Lower leg skin (tissue), 4 donors: ENCODE data around the gene CNIH3. TPM values are rescaled to one million over a fixed set of nuclear protein-coding genes. Genes with fewer than 3 reads are reported as not detected.

ENCODE experiments used
- DNase-seq, 2 donors: peaks; one replicate each; pipeline ENCODE4 v3.0.0-alpha.2; 2019; ENCODE audit warnings: low spot score in 2 of 2
- H3K4me3 ChIP-seq: fragments of 200-600 bp; sonication (generic); 2 replicates; pipeline ENCODE4 v1.5.1; 2017; ENCODE audit warnings: mild to moderate bottlenecking, low read depth; ENCODE audit not compliant: poor library complexity, severe bottlenecking
- CTCF ChIP-seq, 3 donors: fragments of 450-650 bp; IDR thresholded peaks; one replicate each; pipeline ENCODE4 v1.5.1; 2016; ENCODE audit warnings: antibody characterized with exemption in 3 of 3, mild to moderate bottlenecking in 3 of 3, moderate library complexity in 2 of 3
- POLR2A ChIP-seq, 2 donors: fragments of 450-650 bp; IDR thresholded peaks; one replicate each; pipeline ENCODE4 v1.6.1; 2016 to 2017; ENCODE audit warnings: antibody characterized with exemption in 2 of 2, mild to moderate bottlenecking in 1 of 2, moderate library complexity in 1 of 2
- WGBS, 2 donors: methylation state at CpG; one replicate each; pipeline ENCODE4 v1.1.5; 2018; 5-methylcytosine and 5-hydroxymethylcytosine counted together
- intact Hi-C: fragments of 100-400 bp; cut with DNase I; formaldehyde crosslinking; loops from one replicate; pipeline ENCODE4 v1.15.0; 2023; ENCODE audit warnings: low total_unique reads
- total RNA-seq, 4 donors: library from RNA; depleted of rRNA; stranded (reverse); fragments of >200 nt; gene quantifications; one replicate each; pipeline ENCODE4 v1.1.0, GENCODE V29; 2016

Gene CNIH3
- total RNA-seq, 4 donors from 2014 or later, result 1.4 to 5.1 (median 2.3) TPM

GRCh38 chr1:224591326-224591725, 24.8 kb upstream of the CNIH3 start:
- H3K4me3 ChIP-seq, result no peak overlapping the region
- 77 to 91% methylated on average over 1 of the region's 1 CpG for WGBS, 2 donors
- DNase-seq, result no peak
- TF ChIP-seq CTCF (IDR thresholded peaks at IDR 0.05), result no peak
- TF ChIP-seq POLR2A (IDR thresholded peaks at IDR 0.05), result no peak
- intact Hi-C loops, result no loop called here

GRCh38 chr1:224592636-224593582, 23.2 kb upstream of the CNIH3 start:
- DNase-seq, result peak in 1 of 2 donors; percentile 71

GRCh38 chr1:224594360-224594759, 21.8 kb upstream of the CNIH3 start:
- intact Hi-C loops, result no loop called here
- TF ChIP-seq POLR2A (IDR thresholded peaks at IDR 0.05) (no peak), CTCF (IDR thresholded peaks at IDR 0.05) (no peak)
- H3K4me3 ChIP-seq, result no peak overlapping the region
- peak in 1 of 2 donors; percentile 14 for DNase-seq
- WGBS, 2 donors, result 90 to 92% methylated on average over 3 of the region's 3 CpGs

More at GRCh38 chr1:224592636-224593582, 23.2 kb upstream of the CNIH3 start:
- intact Hi-C loops, result no loop called here
- WGBS, 2 donors, result 49 to 65% methylated on average over 6 of the region's 6 CpGs
- H3K4me3 ChIP-seq, result no peak overlapping the region
- TF ChIP-seq POLR2A (IDR thresholded peaks at IDR 0.05) (no peak), CTCF (IDR thresholded peaks at IDR 0.05) (no peak)

GRCh38 chr1:224594851-224595250, 21.3 kb upstream of the CNIH3 start:
- no peak for TF ChIP-seq POLR2A (IDR thresholded peaks at IDR 0.05)
- no peak for TF ChIP-seq CTCF (IDR thresholded peaks at IDR 0.05)
- H3K4me3 ChIP-seq, result no peak overlapping the region
- intact Hi-C loops, result no loop called here
- DNase-seq, result peak in 1 of 2 donors; percentile 23

GRCh38 chr1:224605482-224606181, 10.5 kb upstream of the CNIH3 start:
- WGBS, 2 donors, result 93 to 94% methylated on average over 11 of the region's 11 CpGs
- no peak overlapping the region for H3K4me3 ChIP-seq
- DNase-seq, result peak in 1 of 2 donors; percentile 28
- TF ChIP-seq POLR2A (IDR thresholded peaks at IDR 0.05) (no peak), CTCF (IDR thresholded peaks at IDR 0.05) (no peak)
- intact Hi-C loops, result loop anchor here (10.0 kb wide), 1 partner anchor 1621 kb away; no protein-coding TSS in a partner anchor
